GM06990 (cell line): ENCODE data around the gene BZW1.
"Not testable (repeated sequence)": the region's sequence is repeated elsewhere in the genome, so short reads cannot be mapped to it uniquely, and the experiment has no call there.

Experiments used
- DNase-seq: peaks from one replicate; pipeline ENCODE4 v3.0.0-alpha.2; 2011; ENCODE audit not compliant: insufficient read length; ENCODE audit errors: extremely low read depth
- H3K27me3 ChIP-seq: replicated peaks from 2 replicates; pipeline ENCODE4 v1.6.0; 2011; ENCODE audit warnings: low read length; ENCODE audit not compliant: control insufficient read depth, insufficient read depth
- H3K36me3 ChIP-seq: 2 replicates; pipeline ENCODE4 v1.5.1; 2011; ENCODE audit warnings: low read length; ENCODE audit not compliant: control insufficient read depth, insufficient read depth
- H3K4me3 ChIP-seq: replicated peaks from 2 replicates; pipeline ENCODE4 v1.5.1; 2011; ENCODE audit warnings: low read depth, mild to moderate bottlenecking, control low read depth, low read length
- CTCF ChIP-seq: IDR thresholded peaks from 2 replicates; pipeline ENCODE4 v1.5.1; 2011; ENCODE audit warnings: low read length, control low read depth, mild to moderate bottlenecking, inconsistent platforms; ENCODE audit not compliant: insufficient read depth, poor library complexity, severe bottlenecking

The BZW1 gene

GRCh38 chr2:200814917-200815316, 3.2 kb downstream of the BZW1 start:
- TF ChIP-seq CTCF = no peak
- H3K4me3 ChIP-seq = no peak overlapping the region
- peaks cover 16% of the 10 kb centered on the region for H3K36me3 ChIP-seq
- no peak for DNase-seq
- H3K27me3 ChIP-seq = no peaks in the 10 kb centered on the region

- H3K36me3 ChIP-seq = peaks cover 18% of the 10 kb centered on the region
- not testable (repeated sequence) for H3K4me3 ChIP-seq, DNase-seq, H3K27me3 ChIP-seq
These were observed 7.0 kb downstream of the BZW1 start for GRCh38 chr2:200818732-200819131.

GRCh38 chr2:200820573-200821234, 9.0 kb downstream of the BZW1 start:
- no peak for DNase-seq
- no peak for TF ChIP-seq CTCF
- Histone ChIP-seq H3K36me3 (peaks cover 17% of the 10 kb centered on the region), H3K4me3 (no peak overlapping the region), H3K27me3 (no peaks in the 10 kb centered on the region)

GRCh38 chr2:200821686-200822245, 10.1 kb downstream of the BZW1 start:
- Histone ChIP-seq H3K4me3 (no peak overlapping the region), H3K36me3 (peaks cover 13% of the 10 kb centered on the region), H3K27me3 (no peaks in the 10 kb centered on the region)
- no peak for TF ChIP-seq CTCF
- DNase-seq = no peak

- H3K27me3 ChIP-seq = no peaks in the 10 kb centered on the region
- no peak for DNase-seq
- TF ChIP-seq CTCF = no peak
- 0 out of 2 replicates have a peak, but pooled peaks cover 2% of the 10 kb centered on the region for H3K36me3 ChIP-seq
- H3K4me3 ChIP-seq = no peak overlapping the region
These were observed 16.4 kb downstream of the BZW1 start for GRCh38 chr2:200828104-200828503.

GRCh38 chr2:200828572-200829257, 17.0 kb downstream of the BZW1 start:
- Histone ChIP-seq H3K36me3 (0 out of 2 replicates have a peak, but pooled peaks cover 2% of the 10 kb centered on the region), H3K4me3 (no peak overlapping the region), H3K27me3 (no peaks in the 10 kb centered on the region)
- DNase-seq = no peak
- no peak for TF ChIP-seq CTCF
